Fibroblast of skin of right quadriceps (primary cell): ENCODE results near the gene CACNA2D4.
"Not testable (repeated sequence)": the region's sequence is repeated elsewhere in the genome, so short reads cannot be mapped to it uniquely, and the experiment has no call there.

Experiments used
- DNase-seq: peaks from one replicate; pipeline ENCODE4 v3.0.0-alpha.2; 2013

Gene CACNA2D4, protein sequence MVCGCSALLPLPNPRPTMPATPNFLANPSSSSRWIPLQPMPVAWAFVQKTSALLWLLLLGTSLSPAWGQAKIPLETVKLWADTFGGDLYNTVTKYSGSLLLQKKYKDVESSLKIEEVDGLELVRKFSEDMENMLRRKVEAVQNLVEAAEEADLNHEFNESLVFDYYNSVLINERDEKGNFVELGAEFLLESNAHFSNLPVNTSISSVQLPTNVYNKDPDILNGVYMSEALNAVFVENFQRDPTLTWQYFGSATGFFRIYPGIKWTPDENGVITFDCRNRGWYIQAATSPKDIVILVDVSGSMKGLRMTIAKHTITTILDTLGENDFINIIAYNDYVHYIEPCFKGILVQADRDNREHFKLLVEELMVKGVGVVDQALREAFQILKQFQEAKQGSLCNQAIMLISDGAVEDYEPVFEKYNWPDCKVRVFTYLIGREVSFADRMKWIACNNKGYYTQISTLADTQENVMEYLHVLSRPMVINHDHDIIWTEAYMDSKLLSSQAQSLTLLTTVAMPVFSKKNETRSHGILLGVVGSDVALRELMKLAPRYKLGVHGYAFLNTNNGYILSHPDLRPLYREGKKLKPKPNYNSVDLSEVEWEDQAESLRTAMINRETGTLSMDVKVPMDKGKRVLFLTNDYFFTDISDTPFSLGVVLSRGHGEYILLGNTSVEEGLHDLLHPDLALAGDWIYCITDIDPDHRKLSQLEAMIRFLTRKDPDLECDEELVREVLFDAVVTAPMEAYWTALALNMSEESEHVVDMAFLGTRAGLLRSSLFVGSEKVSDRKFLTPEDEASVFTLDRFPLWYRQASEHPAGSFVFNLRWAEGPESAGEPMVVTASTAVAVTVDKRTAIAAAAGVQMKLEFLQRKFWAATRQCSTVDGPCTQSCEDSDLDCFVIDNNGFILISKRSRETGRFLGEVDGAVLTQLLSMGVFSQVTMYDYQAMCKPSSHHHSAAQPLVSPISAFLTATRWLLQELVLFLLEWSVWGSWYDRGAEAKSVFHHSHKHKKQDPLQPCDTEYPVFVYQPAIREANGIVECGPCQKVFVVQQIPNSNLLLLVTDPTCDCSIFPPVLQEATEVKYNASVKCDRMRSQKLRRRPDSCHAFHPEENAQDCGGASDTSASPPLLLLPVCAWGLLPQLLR

DNA sequence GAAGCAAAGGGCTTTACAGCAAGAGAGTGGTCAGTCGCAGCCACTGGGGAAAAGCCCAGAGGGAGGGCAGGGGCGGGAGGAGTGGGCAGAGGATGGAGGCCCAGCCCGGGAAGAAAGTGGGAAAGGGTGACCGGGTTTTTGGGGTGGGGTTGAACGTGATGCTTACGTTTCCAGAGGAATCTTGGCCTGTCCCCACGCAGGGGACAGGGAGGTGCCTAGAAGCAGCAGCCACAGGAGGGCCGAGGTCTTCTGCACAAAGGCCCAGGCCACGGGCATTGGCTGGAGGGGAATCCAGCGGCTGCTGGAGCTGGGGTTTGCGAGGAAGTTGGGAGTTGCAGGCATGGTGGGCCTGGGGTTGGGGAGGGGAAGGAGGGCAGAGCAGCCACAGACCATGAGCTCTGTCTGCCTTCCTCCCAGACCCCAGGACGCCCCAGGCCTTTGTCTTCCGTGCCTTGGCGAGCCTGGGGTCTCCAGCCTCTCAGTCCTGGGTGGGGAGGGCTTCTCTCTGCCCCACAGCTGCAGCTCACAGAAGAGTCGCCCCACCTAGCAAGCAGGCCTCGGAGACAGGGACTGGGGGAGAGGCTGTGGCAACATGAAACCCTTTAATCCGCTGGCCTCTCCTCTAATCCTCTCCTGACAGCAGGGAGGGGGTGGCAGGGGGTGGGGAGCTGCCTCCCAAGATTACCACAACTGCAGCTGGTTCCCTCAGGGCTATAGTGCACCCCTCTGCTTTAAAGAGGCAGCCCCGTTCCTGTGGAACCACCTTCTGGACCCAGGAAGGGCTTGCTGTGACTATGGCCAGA, at the start of gene CACNA2D4:
Gene CACNA2D4, minus strand, starts transcription at position 572 of the 803 bp plus-strand sequence. Its CDS starts 179 bp downstream, at position 393.
- DNase-seq: no peak

- no peak for DNase-seq
Measured at GRCh38 chr12:1966561-1967226, 48.2 kb upstream of the CACNA2D4 start.

GRCh38 chr12:1965916-1966315, 47.5 kb upstream of the CACNA2D4 start:
- DNase-seq: no peak

GRCh38 chr12:1962051-1963020, 43.9 kb upstream of the CACNA2D4 start:
- no peak for DNase-seq

GRCh38 chr12:1956716-1957115, 38.3 kb upstream of the CACNA2D4 start:
- DNase-seq: no peak

DNA sequence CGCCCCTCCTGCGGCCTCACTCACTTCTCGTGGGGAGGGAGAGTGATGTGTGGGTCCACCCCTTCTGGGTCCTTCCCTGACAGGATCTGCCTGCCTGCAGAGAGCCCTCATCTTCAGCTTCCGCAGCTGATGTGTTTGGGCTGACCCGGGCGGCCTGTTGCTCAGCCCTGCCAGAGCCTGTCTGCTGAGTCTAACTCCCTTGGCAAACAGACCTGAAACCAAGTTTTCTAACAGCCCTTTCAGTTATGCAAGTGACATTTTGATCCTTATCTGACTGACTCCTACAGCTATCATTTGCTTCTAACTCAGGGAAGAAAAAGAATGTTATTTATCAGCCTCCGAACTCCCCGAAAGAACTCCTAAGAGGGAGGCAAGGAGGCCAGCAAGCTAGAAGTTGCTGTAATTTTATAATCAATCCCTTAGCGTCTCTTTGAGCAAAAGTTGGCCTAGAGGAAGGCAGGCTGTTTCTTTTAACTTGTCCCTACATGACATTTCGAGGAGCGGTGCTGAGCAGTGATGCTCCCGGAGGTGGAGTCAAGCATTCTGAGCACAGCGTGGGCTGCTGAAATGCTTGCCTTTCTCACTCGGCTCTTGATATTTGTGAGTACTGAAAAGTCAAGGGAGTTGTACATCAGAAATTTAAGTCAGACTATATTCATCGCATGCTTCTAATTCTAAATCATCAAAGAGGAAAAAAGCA, 31.5 kb upstream of the CACNA2D4 start:
- no peak for DNase-seq

DNA sequence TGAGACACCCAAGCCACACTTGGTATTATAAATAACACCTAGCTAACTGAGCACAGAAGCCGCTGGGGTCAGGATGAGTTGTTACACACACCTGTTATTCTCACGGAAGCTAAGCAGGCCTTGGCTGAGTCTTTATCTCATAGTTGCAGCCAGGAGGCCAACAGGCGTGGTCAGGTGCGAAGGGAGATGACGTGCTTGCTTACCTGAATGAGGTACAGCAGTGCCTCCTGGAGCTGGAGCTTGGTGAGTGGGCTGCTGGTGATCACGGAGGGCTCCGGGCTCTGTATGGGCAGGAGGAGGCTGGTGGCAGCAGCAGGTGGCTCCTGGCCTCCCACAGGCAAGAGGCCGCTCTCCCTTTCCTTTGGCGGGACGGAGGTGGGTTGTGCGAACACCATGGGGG, 30.4 kb upstream of the CACNA2D4 start:
- no peak for DNase-seq

GRCh38 chr12:1947081-1947480, 28.6 kb upstream of the CACNA2D4 start:
- DNase-seq: peak; percentile 74

GRCh38 chr12:1946296-1946695, 27.8 kb upstream of the CACNA2D4 start:
- DNase-seq: no peak

DNA sequence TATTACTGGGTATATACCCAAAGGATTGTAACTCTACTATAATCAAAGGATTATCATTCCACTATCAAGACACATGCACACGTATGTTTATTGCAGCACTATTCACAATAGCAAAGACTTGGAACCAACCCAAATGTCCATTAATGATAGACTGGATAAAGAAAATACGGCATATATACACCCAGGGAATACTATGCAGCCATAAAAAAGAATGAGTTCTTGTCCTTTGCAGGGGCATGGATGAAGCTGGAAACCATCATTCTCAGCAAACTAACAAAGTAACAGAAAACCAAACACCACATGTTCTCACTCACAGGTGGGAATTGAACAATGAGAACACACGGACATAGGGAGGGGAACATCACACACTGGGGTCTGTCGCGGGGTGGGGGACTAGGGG, 27.1 kb upstream of the CACNA2D4 start:
- not testable (repeated sequence) for DNase-seq

DNA sequence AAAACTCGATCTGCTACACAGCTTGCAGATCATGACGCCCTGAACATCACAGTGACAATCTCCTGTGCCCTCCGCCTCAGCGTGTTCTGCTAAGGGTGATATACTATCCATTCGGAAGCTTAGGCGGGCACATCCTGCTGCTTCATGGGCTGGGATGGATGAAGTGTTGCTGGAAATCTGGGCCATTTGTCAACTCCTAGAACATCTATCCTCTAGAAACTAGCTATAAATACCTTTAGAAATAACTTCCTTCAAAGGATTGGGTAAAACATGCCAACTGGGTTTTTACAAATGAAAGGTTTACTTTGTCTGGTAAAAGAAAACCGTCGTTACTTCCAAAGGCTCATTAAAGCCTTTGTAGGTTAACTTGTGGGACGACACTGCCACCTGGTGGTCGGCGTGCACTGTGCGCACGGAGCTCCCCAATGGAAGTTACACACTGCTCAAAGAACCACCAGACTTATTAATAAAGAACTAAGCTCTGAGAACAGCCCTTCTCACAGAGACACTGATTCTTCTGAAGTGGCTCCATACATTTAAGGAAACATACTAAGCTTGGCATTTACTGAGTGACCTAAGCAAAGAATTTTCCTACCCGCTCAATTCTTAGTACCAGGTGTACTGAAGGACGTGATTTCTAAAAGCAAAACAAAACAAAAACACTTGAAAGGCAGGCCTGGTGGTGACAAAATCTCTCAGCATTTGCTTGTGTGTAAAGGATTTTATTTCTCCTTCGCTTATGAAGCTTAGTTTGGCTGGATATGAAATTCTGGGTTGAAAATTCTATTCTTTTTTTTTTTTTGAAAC, 21.6 kb upstream of the CACNA2D4 start:
- peak; percentile 69 for DNase-seq

DNA sequence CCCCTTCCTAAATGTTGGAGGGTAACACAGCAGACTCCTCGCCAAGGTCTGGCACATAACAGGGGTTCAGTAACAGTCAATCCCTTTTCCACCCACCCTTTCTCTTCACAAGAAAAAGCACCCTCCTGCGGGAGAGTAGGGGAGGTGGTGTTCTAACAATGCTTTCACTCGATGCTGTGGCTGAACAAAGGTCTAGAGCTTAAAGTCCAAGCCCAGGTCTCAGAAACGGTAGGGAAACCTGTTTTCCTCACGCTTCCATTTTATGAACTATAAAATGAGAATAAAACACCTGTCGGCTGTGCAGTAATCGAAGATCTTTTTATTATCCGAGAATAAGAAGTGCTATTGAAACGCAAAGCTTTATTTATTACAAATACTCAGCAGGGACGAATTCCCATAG, 20.9 kb upstream of the CACNA2D4 start:
- DNase-seq: no peak

GRCh38 chr12:1937481-1938224, 19.2 kb upstream of the CACNA2D4 start:
- DNase-seq: no peak

DNA sequence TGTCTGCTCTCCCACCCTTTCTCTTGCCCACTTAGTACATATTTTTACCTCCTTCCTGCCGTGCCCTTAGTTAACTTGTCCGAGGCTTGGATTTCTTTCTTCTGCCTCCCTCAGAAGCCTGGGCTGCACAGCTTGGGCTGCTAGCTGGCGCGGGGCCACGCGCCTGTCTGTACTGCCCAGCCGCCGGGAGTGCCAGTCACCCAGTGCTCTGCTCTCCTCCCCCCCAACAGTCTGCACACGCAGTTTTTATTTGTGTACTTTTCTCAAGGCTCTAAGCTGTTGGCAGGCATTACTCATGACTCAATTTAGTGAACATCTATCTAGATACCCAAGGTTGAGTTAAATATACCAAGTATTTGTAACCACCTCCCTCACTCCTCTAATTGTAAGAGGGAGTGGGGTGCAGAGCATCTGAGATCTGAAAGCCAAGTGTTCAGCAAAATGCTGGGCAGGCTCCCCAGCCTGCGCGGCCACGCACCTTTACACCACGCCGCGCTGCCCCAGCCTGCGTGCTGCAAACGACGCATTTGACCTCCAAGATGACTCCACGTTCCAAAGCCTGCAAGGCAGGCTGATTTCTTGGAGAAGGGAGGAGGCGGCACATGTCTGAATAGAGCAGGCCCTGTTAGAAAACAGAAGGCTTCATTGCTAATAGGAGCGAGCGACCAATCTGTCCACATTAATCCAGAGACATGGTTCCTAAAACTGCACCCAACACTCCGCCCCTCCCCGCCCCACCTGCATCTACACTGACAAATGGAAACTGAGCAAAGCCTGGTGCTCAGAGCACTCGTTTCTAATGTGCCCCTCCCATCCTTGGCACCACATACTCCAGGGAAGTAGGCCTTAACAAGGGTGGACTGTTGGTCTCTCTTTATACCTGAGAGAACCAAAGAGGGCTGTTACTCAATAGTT, 18.2 kb upstream of the CACNA2D4 start:
- DNase-seq: peak; percentile 48

- DNase-seq: no peak
Measured at GRCh38 chr12:1935700-1936378, 17.4 kb upstream of the CACNA2D4 start.

DNA sequence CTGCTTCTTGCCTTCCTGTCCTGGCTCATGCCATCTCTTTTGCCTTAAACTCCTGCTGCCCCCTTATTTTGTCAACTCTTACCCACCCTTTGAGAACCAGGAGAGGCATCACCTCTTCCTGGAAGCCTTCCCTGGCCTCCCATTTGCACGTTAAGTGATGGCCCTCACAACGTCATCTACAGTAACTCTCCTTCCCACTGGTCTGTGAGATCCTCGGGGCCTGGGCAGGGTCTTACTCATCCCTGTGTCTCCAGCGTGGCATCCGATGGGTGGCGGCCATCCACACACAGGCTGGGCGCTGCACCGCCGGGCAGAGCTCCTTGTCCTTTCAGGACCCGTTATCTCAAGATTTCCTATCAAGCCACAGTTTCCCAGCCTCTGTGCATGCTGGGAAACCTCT, 16.8 kb upstream of the CACNA2D4 start:
- no peak for DNase-seq

DNA sequence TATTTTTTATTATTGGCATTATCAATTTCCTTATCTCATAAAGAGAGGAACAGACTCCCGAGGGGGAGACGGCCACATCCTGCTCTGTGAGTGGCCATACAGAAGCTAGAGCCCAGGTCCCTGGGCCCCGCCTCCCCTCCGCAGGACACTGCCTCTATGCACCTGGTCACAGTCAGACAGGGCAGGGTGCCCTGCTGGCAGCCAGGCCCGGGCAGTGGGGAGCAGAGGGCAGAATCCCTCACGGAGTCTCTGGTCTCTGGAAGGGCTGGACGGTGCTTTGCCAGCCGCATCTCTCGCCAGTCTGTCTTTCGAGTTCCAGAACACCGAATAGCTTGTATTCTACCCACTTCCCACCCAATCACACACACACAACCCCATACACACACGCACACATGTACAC, 16.4 kb upstream of the CACNA2D4 start:
- no peak for DNase-seq
